ENCODE data around the gene GRID2.

DNA sequence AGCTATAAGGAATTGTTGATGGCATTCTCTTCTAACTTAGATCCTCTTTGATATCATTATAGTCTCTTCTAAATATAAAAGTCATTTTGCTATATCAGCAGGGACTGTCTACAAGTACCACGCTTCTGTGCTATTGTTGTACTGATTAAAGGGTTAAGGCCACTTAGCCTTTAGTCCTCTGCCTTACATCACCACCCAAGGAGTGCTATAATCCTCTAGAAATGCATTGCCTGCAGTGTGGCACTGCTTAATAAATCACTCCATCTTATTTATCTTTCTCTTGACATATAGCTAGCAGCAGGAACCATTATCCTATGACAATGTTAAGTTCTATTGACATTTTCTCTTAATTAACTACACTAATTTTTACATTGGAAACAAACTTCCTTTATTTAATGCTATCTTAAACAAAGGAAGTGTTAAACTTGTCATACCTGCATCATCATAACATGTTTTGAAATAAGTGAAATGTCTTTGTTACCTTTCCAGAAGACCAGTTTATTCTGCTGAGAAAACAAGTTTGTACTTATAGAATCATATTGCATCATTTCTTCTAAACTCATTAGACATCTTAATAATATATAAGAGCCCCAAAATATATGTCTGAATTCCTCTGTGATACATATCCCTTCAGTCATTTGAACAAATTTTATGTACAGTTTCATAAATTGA, 1163.9 kb downstream of the GRID2 start:
- no peak for TF ChIP-seq EP300 (IDR thresholded peaks at IDR 0.05)
- no peak for TF ChIP-seq POLR2AphosphoS5 (IDR thresholded peaks at IDR 0.05)

Measured in upper lobe of left lung (tissue), 4 donors.